LNCaP clone FGC (cell line): ENCODE results near the gene CASKIN1.

ENCODE experiments used
- DNase-seq: peaks from one replicate; pipeline ENCODE4 v3.0.0-alpha.2; 2011; ENCODE audit warnings: low read depth
- H3K4me3 ChIP-seq: 2 replicates; pipeline ENCODE4 v1.5.1; 2011; ENCODE audit warnings: mild to moderate bottlenecking, low read depth, low read length, control low read depth
- TF ChIP-seq, protein P1 (sequence below): IDR thresholded peaks from 2 replicates; pipeline ENCODE4 v1.5.1; 2012; ENCODE audit warnings: mild to moderate bottlenecking; ENCODE audit not compliant: control insufficient read depth, insufficient read depth; ENCODE audit errors: extremely low read depth

Gene CASKIN1

DNA sequence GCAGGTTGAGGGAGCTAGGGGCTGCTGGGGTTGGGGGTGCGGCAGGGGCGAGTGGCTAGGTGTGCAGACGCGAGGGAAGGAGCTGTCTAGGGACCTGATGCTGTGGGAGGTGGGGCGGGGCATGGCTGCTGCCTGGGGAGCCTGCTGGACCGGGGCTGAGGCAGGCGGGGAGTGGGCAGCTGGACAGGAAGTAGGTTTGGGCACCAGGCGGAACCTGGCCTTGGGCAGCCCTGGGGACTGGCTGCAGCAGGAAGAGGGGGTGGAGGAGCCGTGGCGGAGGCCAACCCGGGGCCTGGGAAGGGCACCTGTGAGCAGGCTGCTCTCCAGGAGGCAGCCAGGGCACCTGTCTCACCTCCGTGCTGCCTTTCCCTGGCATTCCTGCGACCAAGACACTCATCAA lies 34.0 kb upstream of the CASKIN1 start:
- H3K4me3 ChIP-seq = no peak overlapping the region
- TF ChIP-seq, protein P1, sequence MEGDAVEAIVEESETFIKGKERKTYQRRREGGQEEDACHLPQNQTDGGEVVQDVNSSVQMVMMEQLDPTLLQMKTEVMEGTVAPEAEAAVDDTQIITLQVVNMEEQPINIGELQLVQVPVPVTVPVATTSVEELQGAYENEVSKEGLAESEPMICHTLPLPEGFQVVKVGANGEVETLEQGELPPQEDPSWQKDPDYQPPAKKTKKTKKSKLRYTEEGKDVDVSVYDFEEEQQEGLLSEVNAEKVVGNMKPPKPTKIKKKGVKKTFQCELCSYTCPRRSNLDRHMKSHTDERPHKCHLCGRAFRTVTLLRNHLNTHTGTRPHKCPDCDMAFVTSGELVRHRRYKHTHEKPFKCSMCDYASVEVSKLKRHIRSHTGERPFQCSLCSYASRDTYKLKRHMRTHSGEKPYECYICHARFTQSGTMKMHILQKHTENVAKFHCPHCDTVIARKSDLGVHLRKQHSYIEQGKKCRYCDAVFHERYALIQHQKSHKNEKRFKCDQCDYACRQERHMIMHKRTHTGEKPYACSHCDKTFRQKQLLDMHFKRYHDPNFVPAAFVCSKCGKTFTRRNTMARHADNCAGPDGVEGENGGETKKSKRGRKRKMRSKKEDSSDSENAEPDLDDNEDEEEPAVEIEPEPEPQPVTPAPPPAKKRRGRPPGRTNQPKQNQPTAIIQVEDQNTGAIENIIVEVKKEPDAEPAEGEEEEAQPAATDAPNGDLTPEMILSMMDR = no peak
- DNase-seq = no peak

- TF ChIP-seq, protein P1 = no peak
- no peak for DNase-seq
- no peak overlapping the region for H3K4me3 ChIP-seq
These were observed 33.3 kb upstream of the CASKIN1 start for GRCh38 chr16:2229632-2230250.

- no peak overlapping the region for H3K4me3 ChIP-seq
- TF ChIP-seq, protein P1 = no peak
- DNase-seq = no peak
These were observed 32.7 kb upstream of the CASKIN1 start for GRCh38 chr16:2229091-2229490.

DNA sequence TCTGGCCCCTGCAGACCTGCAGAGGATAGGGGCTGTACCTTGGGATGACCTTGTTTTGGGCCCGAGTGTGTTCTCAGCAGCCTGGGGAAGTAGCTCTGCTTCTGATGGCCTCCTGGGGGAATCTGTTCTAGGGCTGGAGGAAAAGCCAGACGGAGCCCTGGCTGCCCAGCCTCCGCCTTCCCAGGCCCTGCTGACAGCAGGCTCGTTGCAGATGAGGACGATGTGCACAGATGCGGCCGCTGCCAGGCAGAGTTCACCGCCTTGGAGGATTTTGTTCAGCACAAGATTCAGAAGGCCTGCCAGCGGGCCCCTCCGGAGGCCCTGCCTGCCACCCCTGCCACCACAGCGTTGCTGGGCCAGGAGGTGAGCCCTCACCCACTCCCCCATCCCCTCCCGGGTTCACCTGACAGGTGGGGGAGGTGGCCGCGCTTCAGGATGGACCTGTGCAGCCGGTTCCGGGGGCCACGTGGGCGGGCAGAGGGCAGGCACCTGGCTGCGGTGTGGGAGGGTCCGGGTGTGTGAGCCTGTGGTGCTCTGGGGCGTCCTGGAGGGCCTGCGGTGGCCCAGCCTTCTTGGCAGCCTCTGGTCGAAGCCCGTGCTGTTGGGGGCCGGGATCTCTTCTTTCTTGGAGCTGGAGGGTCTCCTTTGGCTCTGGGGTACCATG lies 31.9 kb upstream of the CASKIN1 start:
- DNase-seq = no peak
- H3K4me3 ChIP-seq = peak overlapping the region; percentile 42
- TF ChIP-seq, protein P1 = no peak

DNA sequence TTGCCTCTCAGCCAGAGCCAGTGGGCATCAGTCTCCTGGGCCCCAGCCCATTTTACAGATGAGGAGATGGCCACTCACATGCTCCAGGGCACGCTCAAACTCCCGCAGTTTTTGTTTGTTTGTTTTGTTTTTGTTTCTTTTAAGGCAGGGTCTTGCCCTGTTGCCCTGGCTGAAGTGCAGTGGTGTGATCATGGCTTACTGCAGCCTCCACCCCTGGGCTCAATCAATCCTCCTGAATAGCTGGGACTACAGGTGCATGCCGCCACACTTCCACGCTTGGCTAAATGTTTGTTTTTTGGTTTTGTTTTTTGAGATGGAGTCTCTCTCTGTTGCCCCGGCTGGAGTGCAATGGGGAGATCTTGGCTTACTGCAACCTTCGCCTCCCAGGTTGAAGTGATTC lies 30.5 kb upstream of the CASKIN1 start:
- TF ChIP-seq, protein P1 = no peak
- H3K4me3 ChIP-seq = peak overlapping the region; percentile 27
- DNase-seq = no peak

DNA sequence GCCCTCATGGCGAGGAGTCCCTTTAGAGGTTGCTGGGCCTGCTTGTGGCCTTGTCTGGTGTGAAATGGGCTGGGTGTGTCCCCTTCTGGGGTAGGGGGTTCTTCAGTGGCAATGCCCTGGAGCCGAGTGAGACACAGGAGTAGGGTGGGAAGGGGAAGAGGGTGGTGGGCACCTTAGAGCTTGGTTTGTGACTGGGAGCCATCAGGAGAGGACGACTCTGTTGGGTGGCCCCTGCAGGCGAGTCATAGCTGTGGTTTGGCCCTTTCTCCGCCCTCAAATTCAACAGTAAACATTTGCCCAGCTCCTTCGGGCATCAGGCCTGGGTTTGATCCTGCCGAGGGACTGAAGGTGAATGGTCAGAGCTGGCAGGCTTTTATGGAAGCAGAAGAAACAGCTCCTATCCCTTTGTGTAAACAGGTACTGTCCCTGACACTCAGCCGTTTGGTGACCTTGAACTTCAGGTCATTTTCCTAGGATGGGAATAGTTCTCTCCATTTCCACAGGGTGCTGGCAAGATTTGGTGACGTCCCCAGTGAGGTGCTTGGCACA lies 29.9 kb upstream of the CASKIN1 start:
- peak; percentile 87 for DNase-seq
- peak overlapping the region; percentile 27 for H3K4me3 ChIP-seq
- TF ChIP-seq, protein P1 = 0 out of 2 replicates have a peak, but pooled peaks have one; percentile 5
